ENCODE results near the gene DEPDC5. TPM values are rescaled to one million over a fixed set of nuclear protein-coding genes. Genes with fewer than 3 reads are reported as not detected.

DEPDC5 gene
- total and polyA plus RNA-seq, 10 of the 15 experiments (the other 5 are each of a cell fraction or from before 2014, with no cell fraction given) = 3.0 to 38.9 (median 22.8) TPM

DNA sequence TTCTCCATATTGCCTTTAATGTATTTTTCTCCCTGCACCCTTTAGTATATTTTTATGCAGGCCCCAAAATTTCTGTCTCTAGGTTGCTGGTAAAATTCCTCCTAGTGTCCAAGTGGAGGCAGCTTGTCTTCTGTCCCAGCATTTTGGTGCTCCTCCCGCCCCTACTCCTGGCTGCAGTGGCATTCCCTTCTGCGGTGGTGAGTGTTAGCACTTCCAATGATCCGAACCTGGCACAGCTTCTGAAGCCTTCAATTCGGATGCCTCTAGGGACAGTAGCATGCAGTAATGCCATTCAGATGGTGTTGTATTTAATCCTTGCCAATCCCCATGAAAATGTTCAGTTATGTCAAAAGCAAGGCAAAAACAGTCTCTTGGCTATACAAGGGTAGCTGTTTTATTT, 196.4 kb downstream of the DEPDC5 start (continued):
- TF ChIP-seq, protein P1, sequence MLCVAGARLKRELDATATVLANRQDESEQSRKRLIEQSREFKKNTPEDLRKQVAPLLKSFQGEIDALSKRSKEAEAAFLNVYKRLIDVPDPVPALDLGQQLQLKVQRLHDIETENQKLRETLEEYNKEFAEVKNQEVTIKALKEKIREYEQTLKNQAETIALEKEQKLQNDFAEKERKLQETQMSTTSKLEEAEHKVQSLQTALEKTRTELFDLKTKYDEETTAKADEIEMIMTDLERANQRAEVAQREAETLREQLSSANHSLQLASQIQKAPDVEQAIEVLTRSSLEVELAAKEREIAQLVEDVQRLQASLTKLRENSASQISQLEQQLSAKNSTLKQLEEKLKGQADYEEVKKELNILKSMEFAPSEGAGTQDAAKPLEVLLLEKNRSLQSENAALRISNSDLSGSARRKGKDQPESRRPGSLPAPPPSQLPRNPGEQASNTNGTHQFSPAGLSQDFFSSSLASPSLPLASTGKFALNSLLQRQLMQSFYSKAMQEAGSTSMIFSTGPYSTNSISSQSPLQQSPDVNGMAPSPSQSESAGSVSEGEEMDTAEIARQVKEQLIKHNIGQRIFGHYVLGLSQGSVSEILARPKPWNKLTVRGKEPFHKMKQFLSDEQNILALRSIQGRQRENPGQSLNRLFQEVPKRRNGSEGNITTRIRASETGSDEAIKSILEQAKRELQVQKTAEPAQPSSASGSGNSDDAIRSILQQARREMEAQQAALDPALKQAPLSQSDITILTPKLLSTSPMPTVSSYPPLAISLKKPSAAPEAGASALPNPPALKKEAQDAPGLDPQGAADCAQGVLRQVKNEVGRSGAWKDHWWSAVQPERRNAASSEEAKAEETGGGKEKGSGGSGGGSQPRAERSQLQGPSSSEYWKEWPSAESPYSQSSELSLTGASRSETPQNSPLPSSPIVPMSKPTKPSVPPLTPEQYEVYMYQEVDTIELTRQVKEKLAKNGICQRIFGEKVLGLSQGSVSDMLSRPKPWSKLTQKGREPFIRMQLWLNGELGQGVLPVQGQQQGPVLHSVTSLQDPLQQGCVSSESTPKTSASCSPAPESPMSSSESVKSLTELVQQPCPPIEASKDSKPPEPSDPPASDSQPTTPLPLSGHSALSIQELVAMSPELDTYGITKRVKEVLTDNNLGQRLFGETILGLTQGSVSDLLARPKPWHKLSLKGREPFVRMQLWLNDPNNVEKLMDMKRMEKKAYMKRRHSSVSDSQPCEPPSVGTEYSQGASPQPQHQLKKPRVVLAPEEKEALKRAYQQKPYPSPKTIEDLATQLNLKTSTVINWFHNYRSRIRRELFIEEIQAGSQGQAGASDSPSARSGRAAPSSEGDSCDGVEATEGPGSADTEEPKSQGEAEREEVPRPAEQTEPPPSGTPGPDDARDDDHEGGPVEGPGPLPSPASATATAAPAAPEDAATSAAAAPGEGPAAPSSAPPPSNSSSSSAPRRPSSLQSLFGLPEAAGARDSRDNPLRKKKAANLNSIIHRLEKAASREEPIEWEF (IDR thresholded peaks at IDR 0.05; ENCODE audit: insufficient replicate concordance, low read depth, low read length) = no peak
- TF ChIP-seq, protein P2, sequence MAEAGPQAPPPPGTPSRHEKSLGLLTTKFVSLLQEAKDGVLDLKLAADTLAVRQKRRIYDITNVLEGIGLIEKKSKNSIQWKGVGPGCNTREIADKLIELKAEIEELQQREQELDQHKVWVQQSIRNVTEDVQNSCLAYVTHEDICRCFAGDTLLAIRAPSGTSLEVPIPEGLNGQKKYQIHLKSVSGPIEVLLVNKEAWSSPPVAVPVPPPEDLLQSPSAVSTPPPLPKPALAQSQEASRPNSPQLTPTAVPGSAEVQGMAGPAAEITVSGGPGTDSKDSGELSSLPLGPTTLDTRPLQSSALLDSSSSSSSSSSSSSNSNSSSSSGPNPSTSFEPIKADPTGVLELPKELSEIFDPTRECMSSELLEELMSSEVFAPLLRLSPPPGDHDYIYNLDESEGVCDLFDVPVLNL (IDR thresholded peaks at IDR 0.05; ENCODE audit: low read depth, low read length) = no peak
- no peak for TF ChIP-seq ETV6 (conservative IDR thresholded peaks at IDR 0.05 in 1 of 2, IDR thresholded peaks at IDR 0.05 in 1 of 2; ENCODE audit: borderline replicate concordance in 1 of 2, low read depth in 1 of 2)
- no peak for TF ChIP-seq CREB1 (IDR thresholded peaks at IDR 0.05; ENCODE audit: low read depth)
- TF ChIP-seq EGR1 (IDR thresholded peaks at IDR 0.05; ENCODE audit: borderline replicate concordance in 1 of 2, low read depth in 2 of 2, low read length in 2 of 2) = no peak
- TF ChIP-seq, protein P3, sequence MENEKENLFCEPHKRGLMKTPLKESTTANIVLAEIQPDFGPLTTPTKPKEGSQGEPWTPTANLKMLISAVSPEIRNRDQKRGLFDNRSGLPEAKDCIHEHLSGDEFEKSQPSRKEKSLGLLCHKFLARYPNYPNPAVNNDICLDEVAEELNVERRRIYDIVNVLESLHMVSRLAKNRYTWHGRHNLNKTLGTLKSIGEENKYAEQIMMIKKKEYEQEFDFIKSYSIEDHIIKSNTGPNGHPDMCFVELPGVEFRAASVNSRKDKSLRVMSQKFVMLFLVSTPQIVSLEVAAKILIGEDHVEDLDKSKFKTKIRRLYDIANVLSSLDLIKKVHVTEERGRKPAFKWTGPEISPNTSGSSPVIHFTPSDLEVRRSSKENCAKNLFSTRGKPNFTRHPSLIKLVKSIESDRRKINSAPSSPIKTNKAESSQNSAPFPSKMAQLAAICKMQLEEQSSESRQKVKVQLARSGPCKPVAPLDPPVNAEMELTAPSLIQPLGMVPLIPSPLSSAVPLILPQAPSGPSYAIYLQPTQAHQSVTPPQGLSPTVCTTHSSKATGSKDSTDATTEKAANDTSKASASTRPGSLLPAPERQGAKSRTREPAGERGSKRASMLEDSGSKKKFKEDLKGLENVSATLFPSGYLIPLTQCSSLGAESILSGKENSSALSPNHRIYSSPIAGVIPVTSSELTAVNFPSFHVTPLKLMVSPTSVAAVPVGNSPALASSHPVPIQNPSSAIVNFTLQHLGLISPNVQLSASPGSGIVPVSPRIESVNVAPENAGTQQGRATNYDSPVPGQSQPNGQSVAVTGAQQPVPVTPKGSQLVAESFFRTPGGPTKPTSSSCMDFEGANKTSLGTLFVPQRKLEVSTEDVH (IDR thresholded peaks at IDR 0.05; ENCODE audit: low read depth, partially characterized antibody) = no peak
